ENCODE data around the gene GSG1L.

GSG1L gene

DNA sequence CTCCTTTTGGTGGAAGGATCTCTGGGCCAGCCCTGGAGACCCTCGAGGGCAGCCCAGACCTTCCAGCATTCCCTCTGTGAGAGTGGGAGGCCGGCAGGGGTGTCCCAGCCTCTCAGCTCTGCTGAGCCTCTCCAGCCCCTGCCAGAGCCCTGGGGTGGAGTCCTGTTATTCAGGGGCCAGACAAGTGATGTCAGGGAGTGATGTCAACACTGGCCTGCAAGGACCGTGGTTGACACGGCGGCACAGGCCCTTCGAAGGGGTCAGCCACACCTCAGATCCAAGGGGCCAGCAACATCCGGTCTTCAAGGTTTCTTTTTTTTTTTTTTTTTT, 282.4 kb downstream of the GSG1L start:
- no peaks in the 10 kb centered on the region for H3K9me3 ChIP-seq (ENCODE audit: insufficient read depth, low read length)
- H2AFZ ChIP-seq (ENCODE audit: low read depth, low read length, severe bottlenecking): no peak overlapping the region
- no peak overlapping the region for H3K4me3 ChIP-seq (ENCODE audit: insufficient read depth, low read length, poor library complexity, severe bottlenecking)
- H3K4me2 ChIP-seq (ENCODE audit: low read depth, low read length, poor library complexity, severe bottlenecking): no peak overlapping the region
- no peaks in the 10 kb centered on the region for H3K36me3 ChIP-seq (ENCODE audit: low read length)
- H3K9ac ChIP-seq (ENCODE audit: low read length): no peak overlapping the region
- no peak for TF ChIP-seq EZH2phosphoT487 (conservative IDR thresholded peaks at IDR 0.05; ENCODE audit: low read length)
- TF ChIP-seq, protein P1, sequence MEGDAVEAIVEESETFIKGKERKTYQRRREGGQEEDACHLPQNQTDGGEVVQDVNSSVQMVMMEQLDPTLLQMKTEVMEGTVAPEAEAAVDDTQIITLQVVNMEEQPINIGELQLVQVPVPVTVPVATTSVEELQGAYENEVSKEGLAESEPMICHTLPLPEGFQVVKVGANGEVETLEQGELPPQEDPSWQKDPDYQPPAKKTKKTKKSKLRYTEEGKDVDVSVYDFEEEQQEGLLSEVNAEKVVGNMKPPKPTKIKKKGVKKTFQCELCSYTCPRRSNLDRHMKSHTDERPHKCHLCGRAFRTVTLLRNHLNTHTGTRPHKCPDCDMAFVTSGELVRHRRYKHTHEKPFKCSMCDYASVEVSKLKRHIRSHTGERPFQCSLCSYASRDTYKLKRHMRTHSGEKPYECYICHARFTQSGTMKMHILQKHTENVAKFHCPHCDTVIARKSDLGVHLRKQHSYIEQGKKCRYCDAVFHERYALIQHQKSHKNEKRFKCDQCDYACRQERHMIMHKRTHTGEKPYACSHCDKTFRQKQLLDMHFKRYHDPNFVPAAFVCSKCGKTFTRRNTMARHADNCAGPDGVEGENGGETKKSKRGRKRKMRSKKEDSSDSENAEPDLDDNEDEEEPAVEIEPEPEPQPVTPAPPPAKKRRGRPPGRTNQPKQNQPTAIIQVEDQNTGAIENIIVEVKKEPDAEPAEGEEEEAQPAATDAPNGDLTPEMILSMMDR (IDR thresholded peaks at IDR 0.05; ENCODE audit: insufficient read depth, low read length, poor library complexity, severe bottlenecking): no peak
- H3K79me2 ChIP-seq (ENCODE audit: insufficient read depth, low read length): no peaks in the 10 kb centered on the region
- no peak overlapping the region for H3K27ac ChIP-seq (ENCODE audit: low read depth, low read length)
- H3K27me3 ChIP-seq (ENCODE audit: low read length): no peaks in the 10 kb centered on the region
- H3F3A ChIP-seq (ENCODE audit: insufficient read depth): no peaks in the 10 kb centered on the region
- no peaks in the 10 kb centered on the region for H3K9me2 ChIP-seq (replicated peaks; ENCODE audit: insufficient read depth, low read length)
- H4K20me1 ChIP-seq (ENCODE audit: low read depth, low read length): no peaks in the 10 kb centered on the region

DNA sequence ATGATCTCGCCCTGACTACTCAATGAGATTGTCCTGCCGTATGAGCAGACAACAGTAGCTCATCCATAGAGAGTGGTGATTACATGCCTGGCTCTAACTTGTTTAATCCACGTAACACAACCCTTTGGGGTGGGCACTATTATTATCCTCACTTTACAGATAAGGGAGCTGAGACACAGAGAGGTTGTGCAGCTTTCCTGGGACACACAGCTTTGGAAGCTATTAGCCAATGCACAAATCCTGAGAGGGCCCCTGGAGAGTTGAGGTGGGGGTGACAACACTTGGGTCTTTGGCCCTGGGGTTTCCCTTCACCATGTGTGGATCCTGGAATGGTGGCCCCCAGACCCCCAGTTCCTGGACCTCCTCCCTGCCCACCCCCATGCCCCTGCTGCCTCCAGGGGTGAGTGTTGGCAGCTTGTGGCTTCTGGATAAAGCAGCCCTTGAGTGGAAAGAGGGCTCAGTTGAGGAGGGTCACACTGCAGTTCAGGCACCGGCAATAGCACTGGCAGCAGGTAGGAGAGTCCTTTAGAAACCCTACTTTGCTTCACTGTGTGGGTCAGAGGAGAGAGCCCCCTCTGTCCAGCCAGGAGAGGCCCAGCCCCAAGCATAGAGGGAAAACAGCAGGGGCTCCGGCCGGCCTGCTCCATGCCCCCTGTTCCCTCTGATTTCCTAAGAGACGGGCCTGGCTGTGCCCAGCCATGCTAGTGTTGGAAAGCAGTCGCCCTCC, 282.9 kb downstream of the GSG1L start:
- H3F3A ChIP-seq (ENCODE audit: insufficient read depth): no peaks in the 10 kb centered on the region
- H3K27ac ChIP-seq (ENCODE audit: low read depth, low read length): no peak overlapping the region
- H3K36me3 ChIP-seq (ENCODE audit: low read length): no peaks in the 10 kb centered on the region
- no peaks in the 10 kb centered on the region for H3K79me2 ChIP-seq (ENCODE audit: insufficient read depth, low read length)
- no peak overlapping the region for H3K4me3 ChIP-seq (ENCODE audit: insufficient read depth, low read length, poor library complexity, severe bottlenecking)
- H3K27me3 ChIP-seq (ENCODE audit: low read length): no peaks in the 10 kb centered on the region
- H4K20me1 ChIP-seq (ENCODE audit: low read depth, low read length): no peaks in the 10 kb centered on the region
- H3K9ac ChIP-seq (ENCODE audit: low read length): no peak overlapping the region
- no peak overlapping the region for H2AFZ ChIP-seq (ENCODE audit: low read depth, low read length, severe bottlenecking)
- no peak overlapping the region for H3K4me2 ChIP-seq (ENCODE audit: low read depth, low read length, poor library complexity, severe bottlenecking)
- TF ChIP-seq, protein P1 (IDR thresholded peaks at IDR 0.05; ENCODE audit: insufficient read depth, low read length, poor library complexity, severe bottlenecking): no peak
- no peak for TF ChIP-seq EZH2phosphoT487 (conservative IDR thresholded peaks at IDR 0.05; ENCODE audit: low read length)
- no peaks in the 10 kb centered on the region for H3K9me2 ChIP-seq (replicated peaks; ENCODE audit: insufficient read depth, low read length)
- no peaks in the 10 kb centered on the region for H3K9me3 ChIP-seq (ENCODE audit: insufficient read depth, low read length)

DNA sequence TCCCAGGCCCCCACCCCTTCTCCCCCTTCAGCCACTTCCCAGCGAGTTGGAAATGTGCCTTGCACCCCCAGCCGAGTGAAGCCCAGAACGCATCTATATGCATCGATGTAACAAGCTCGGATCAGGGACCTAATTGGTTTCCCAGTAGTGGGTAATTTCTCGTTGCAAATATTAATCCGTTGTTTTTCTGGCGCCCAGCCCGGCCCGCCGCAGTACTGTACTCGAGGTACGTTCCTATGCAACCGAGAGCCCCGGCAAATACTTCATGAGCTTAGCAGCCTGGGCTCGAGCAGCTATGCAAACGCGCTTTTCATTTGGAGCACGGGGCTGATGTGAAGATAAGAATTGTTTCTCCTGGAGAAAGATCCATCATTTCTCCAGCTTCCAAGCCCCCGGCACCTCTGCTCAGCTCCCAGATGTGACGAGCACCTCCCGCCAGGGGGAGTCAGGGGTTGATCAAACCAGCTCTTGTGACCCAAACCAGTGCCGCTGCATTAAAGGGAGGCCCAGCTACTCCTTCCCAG, 283.8 kb downstream of the GSG1L start:
- no peak overlapping the region for H2AFZ ChIP-seq (ENCODE audit: low read depth, low read length, severe bottlenecking)
- no peak overlapping the region for H3K9ac ChIP-seq (ENCODE audit: low read length)
- no peak overlapping the region for H3K4me2 ChIP-seq (ENCODE audit: low read depth, low read length, poor library complexity, severe bottlenecking)
- H4K20me1 ChIP-seq (ENCODE audit: low read depth, low read length): no peaks in the 10 kb centered on the region
- H3K9me3 ChIP-seq (ENCODE audit: insufficient read depth, low read length): no peaks in the 10 kb centered on the region
- TF ChIP-seq, protein P1 (IDR thresholded peaks at IDR 0.05; ENCODE audit: insufficient read depth, low read length, poor library complexity, severe bottlenecking): no peak
- no peak for TF ChIP-seq EZH2phosphoT487 (conservative IDR thresholded peaks at IDR 0.05; ENCODE audit: low read length)
- H3K79me2 ChIP-seq (ENCODE audit: insufficient read depth, low read length): no peaks in the 10 kb centered on the region
- no peak overlapping the region for H3K4me3 ChIP-seq (ENCODE audit: insufficient read depth, low read length, poor library complexity, severe bottlenecking)
- no peaks in the 10 kb centered on the region for H3K27me3 ChIP-seq (ENCODE audit: low read length)
- H3K9me2 ChIP-seq (replicated peaks; ENCODE audit: insufficient read depth, low read length): no peaks in the 10 kb centered on the region
- no peak overlapping the region for H3K27ac ChIP-seq (ENCODE audit: low read depth, low read length)
- no peaks in the 10 kb centered on the region for H3F3A ChIP-seq (ENCODE audit: insufficient read depth)
- no peaks in the 10 kb centered on the region for H3K36me3 ChIP-seq (ENCODE audit: low read length)
